NCI-H345 treated with DMSO at 0.1 percent for 48 hours (cell line): ENCODE results near the gene TSBP1.
A peak's percentile ranks its signal among the peaks of the same experiment; 100 is the strongest.

Experiments used
- DNase-seq: peaks from one replicate; lab custom pipeline; 2025; ENCODE audit not compliant: unreplicated experiment; lab: John Stamatoyannopoulos, UW

Gene TSBP1, protein sequence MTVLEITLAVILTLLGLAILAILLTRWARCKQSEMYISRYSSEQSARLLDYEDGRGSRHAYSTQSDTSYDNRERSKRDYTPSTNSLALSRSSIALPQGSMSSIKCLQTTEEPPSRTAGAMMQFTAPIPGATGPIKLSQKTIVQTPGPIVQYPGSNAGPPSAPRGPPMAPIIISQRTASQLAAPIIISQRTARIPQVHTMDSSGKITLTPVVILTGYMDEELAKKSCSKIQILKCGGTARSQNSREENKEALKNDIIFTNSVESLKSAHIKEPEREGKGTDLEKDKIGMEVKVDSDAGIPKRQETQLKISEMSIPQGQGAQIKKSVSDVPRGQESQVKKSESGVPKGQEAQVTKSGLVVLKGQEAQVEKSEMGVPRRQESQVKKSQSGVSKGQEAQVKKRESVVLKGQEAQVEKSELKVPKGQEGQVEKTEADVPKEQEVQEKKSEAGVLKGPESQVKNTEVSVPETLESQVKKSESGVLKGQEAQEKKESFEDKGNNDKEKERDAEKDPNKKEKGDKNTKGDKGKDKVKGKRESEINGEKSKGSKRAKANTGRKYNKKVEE

DNA sequence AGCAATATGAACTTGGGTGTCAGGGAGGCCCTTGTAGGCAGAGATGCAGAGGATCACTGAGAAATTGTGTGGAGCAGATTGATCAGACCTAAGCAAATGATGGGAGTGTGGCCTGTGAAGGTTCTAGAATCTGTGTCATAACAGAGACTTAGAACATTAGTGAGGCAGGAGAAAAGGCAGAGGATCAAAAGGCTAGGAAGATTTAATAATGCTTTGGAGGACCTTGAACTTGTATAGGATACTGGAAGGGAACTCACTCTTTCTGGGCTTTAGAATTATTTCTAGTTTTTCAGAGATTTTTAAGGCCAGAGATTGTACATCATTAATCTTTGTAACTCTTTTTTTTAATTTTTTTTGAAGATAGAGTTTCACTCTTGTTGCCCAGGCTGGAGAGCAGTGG is at the start of gene TSBP1:
Gene TSBP1, minus strand, starts transcription at position 101 of the 400 bp plus-strand sequence. CDS start 197 bp downstream, outside the sequence.
- no peak for DNase-seq

DNA sequence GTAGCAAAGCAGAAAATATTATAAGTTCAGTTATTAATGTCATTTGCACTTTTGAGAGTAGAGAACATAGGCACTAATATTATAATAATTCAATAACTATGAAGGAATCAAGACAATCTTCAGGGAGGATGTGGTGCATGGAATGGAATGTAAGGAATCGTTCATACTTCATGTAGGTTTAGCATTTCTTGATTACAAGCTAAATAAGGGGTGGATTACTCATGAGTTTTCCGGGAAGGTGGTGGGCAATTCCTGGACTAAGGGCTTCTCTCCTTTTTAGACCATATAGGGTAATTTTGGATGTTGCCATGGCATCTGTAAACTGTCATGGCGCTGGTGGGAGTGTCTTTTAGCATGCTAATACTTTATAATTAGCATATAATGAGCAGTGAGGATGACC is 44.3 kb upstream of the TSBP1 start:
- DNase-seq: no peak

DNA sequence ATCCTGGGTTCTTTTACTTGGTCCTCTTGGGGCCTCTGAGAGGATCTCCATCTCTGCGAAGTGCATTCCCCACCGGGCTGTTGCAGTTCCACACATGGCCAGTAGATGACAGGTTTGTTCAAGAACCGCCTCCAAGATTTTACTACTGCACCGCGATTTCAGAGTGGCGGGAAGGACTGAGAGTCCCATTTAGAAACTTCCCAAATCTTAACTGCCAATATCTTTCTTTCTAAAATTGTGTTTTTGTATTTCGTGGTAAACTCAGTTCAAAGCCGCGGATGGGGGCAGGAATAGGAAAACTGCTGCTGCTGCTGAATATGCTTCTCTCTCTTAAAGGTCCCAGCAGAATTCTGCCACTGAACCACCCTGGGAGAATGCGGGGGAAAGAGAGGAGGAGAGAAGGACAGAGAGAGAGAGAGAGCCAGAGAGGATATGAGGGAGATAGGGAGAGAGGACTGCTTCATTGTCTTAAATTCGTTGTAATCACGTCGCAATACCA is 43.9 kb upstream of the TSBP1 start:
- no peak for DNase-seq

- peak; percentile 22 for DNase-seq
These were observed 41.8 kb upstream of the TSBP1 start for GRCh38 chr6:32413427-32414047.

- no peak for DNase-seq
These were observed 40.0 kb upstream of the TSBP1 start for GRCh38 chr6:32411566-32412327.

GRCh38 chr6:32410906-32411305 is 39.2 kb upstream of the TSBP1 start:
- DNase-seq: no peak

DNA sequence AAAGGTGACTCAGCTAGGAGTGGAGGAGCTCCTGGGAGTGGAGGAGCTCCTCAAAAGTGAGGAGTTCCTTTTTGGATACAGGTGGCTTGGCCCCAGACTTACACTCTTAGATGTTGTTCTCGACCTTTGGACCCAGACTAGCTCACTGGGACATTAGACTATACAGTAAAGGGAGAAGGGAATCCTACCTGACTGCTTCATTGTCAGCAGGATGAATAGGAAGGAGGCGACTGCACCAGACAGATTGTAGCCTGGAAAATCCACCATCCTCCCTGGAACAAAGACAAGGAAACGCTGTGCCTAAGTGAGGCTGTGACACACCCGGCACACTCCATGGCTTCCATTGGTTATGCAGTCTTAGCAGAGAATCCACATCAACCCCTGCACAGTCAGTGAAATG is 35.2 kb upstream of the TSBP1 start, which contains the start of gene BTNL2:
Gene BTNL2, minus strand, starts transcription at position 325 of the 400 bp plus-strand sequence. Its CDS starts 58 bp downstream, at position 267.
- DNase-seq: no peak

DNA sequence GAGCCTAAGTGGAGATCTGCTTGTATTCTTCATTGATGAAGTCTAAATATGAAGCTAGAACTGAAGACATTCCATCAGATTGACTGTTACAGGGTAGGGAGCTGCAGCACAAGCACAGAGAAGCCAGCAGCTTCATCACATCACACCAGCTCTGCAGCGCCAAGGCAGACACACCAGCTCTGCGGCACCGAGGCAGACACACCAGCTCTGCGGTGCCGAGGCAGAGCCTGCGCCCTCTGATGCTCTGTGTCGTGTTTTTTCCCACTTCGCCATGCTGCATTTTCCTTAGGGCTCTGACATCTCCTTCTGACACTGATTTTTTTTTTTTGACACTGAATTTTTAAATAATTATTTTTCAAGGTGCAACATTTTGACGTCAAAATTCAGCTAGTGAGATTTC is 34.5 kb upstream of the TSBP1 start:
- no peak for DNase-seq

DNA sequence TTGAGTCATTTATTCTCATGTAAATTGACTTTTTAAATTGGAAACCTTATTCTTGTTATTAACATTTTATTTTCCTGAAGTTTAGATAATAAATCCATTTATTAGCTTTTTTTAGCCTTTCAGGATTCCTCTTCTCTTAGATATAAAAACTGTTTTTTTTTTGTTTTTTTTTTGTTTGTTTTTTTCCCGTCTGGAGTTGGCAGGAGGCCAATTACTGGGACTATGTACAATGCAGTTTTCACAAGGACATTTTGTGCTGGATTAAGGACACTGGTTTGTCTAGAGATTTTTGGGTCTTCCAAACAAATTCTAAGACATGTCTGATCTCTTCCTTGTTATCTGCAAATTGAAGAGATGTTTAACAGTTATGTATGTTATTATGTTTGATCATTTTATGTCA is 34.0 kb upstream of the TSBP1 start:
- no peak for DNase-seq

- DNase-seq: no peak
These were observed 31.1 kb upstream of the TSBP1 start for GRCh38 chr6:32402812-32403211.

DNA sequence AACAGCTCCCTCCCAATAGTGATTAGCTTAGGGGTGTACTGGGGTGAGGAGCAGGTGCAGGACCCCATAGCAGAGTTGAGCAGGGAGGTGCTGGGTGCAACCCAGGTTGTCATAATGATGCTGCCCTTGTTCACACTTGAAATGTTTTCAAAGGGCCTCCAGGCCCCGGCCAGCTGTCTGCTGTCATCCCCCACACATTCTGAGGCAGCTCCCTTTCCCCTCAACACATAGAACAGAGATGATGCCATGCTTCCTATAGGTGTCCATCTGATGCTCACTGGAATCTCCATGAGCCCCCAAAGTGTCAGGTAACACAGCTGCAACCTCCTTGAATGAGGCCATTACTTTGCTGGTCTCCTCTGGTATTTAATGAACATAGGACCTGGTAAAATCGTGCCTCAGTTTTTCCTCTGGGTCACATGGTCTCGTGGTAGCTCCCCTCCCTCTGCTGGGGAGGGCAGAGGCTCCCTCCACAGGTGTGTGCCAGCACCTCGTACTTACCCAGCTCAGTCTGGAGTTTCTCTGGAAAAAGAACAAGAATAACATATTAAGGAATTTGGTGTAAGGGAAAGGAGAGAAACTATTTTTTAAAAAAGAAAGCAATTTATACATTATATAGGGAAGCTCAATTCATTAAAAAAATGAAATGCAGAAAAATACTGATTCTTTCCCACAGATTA is 29.7 kb upstream of the TSBP1 start:
- no peak for DNase-seq

GRCh38 chr6:32397252-32397920 is 25.7 kb upstream of the TSBP1 start:
- DNase-seq: no peak

DNA sequence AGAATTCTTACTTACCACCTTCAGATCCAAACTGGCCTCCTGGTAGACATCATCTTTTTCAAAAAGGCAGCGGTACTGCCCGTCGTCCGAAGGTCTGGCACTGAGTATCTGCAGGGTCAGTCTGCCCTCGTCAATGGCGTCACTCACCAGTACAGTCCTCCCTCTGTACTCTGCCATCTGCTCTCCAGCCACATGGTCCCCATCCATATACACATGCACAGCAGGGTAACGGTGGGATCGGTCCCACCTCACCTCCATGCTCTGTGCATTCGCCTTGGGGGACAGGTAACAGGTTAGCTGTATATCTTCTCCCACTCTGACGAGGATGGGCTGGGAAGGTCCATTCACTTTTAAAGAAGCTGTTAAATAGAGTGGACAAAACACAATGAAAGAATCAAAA is 24.3 kb upstream of the TSBP1 start:
- no peak for DNase-seq

GRCh38 chr6:32393665-32394420 is 22.1 kb upstream of the TSBP1 start:
- DNase-seq: no peak

GRCh38 chr6:32391505-32391904 is 19.8 kb upstream of the TSBP1 start:
- DNase-seq: no peak

- no peak for DNase-seq
These were observed 16.1 kb upstream of the TSBP1 start for GRCh38 chr6:32387589-32388340.

GRCh38 chr6:32386040-32386439 is 14.3 kb upstream of the TSBP1 start:
- DNase-seq: no peak

DNA sequence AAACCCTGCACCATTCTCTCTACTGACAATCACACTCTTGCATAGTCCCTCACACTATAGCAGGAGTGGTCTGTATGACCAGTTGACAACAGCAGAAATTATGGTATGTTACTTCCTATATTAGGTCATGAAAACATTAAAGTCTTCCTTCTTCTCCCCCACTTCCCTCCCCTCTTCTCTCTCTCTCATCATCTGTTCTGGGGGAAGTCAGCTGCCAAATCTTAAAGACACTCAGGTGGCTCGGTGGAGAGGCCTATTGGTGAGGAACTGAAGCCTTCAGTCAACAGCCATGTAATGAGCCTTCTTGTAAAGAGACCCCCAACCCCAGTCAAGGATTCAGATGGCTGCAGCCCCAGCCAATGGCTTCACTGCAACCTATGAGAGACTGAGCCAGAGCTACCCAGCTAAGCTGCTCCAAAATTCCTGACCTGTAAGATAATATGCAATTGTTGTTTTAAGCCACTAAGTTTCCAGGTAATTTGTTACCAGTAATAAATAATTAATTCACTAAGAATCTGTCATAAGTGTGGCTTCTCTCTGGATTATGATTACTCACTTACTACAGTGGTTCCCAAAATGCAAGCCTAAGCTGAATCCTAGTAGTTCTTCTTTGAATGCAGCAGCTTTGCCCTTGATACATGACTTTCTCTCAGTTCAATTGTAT is 11.2 kb upstream of the TSBP1 start:
- no peak for DNase-seq
